ENCODE measurements around the gene TFPI. TPM values are rescaled to one million over a fixed set of nuclear protein-coding genes. Genes with fewer than 3 reads are reported as not detected.

TFPI gene
- total RNA-seq, 1 experiment from 2014 or later, result 29.1 TPM

DNA sequence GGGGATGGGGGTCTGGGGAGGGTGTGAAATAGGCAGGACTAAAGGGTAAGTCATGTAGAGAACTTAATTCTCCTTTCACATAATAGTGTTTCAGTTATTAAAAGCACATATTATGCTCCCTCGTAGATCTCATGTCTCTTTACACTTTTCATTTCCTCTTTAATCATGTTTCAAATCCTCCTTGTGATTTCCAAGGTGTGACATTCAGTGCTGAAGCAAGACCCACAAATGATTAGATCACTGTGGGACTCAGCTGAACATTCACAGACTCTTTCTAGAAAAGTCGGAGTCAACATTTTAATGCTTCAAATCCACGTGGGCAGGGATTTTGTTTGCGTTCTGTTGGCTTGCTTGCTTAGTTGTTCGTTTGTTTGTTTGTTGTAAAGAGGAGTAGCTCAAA lies 71.4 kb downstream of the TFPI start:
- no TSS peak for BruUV-seq (replicated peaks)
- ATAC-seq (no peak), DNase-seq (ENCODE audit: low read depth, low spot score) (no peak)
- Histone ChIP-seq H3K4me2 (ENCODE audit: low read length) (no peak overlapping the region), H3K9me2 (ENCODE audit: insufficient read depth) (no peaks in the 10 kb centered on the region), H3K27ac (ENCODE audit: low read depth, low read length) (no peak overlapping the region), H3K36me3 (ENCODE audit: control insufficient read depth in 1 of 2, insufficient read depth in 2 of 2, low read length in 2 of 2) (no peaks in the 10 kb centered on the region), H3K9ac (ENCODE audit: low read length) (no peak overlapping the region), H3K9me3 (ENCODE audit: control insufficient read depth in 1 of 2, insufficient read depth in 1 of 2, low read depth in 1 of 2, low read length in 2 of 2) (no peaks in the 10 kb centered on the region), H3K4me1 (ENCODE audit: control insufficient read depth in 1 of 2, insufficient read depth in 2 of 2, low read length in 2 of 2) (no peaks in the 10 kb centered on the region), H3K79me2 (ENCODE audit: insufficient read depth, low read length) (no peaks in the 10 kb centered on the region), H4K20me1 (ENCODE audit: insufficient read depth) (no peaks in the 10 kb centered on the region), H3K27me3 (ENCODE audit: insufficient read depth, low read length) (no peaks in the 10 kb centered on the region), H2AFZ (ENCODE audit: low read depth, low read length, poor library complexity, severe bottlenecking) (no peak overlapping the region), H3K4me3 (replicated peaks in 1 of 2; ENCODE audit: low read depth in 1 of 2, low read length in 2 of 2) (no peak overlapping the region)
- no peak for TF ChIP-seq SRF (IDR thresholded peaks at IDR 0.05; ENCODE audit: low read depth)
- TF ChIP-seq CEBPB (IDR thresholded peaks at IDR 0.05; ENCODE audit: low read depth), result no peak
- no peak for TF ChIP-seq JUND (IDR thresholded peaks at IDR 0.05)
- no peak for TF ChIP-seq EGR1 (IDR thresholded peaks at IDR 0.05; ENCODE audit: low read depth)
- no peak for TF ChIP-seq SIN3A (IDR thresholded peaks at IDR 0.05; ENCODE audit: low read depth)
- TF ChIP-seq, protein P1, sequence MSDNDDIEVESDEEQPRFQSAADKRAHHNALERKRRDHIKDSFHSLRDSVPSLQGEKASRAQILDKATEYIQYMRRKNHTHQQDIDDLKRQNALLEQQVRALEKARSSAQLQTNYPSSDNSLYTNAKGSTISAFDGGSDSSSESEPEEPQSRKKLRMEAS (IDR thresholded peaks at IDR 0.05), result no peak
- TF ChIP-seq EZH2 (IDR thresholded peaks at IDR 0.05), result no peak
- TF ChIP-seq, protein P2, sequence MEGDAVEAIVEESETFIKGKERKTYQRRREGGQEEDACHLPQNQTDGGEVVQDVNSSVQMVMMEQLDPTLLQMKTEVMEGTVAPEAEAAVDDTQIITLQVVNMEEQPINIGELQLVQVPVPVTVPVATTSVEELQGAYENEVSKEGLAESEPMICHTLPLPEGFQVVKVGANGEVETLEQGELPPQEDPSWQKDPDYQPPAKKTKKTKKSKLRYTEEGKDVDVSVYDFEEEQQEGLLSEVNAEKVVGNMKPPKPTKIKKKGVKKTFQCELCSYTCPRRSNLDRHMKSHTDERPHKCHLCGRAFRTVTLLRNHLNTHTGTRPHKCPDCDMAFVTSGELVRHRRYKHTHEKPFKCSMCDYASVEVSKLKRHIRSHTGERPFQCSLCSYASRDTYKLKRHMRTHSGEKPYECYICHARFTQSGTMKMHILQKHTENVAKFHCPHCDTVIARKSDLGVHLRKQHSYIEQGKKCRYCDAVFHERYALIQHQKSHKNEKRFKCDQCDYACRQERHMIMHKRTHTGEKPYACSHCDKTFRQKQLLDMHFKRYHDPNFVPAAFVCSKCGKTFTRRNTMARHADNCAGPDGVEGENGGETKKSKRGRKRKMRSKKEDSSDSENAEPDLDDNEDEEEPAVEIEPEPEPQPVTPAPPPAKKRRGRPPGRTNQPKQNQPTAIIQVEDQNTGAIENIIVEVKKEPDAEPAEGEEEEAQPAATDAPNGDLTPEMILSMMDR (IDR thresholded peaks at IDR 0.05 in 2 of 3, conservative IDR thresholded peaks at IDR 0.05 in 1 of 3; ENCODE audit: borderline replicate concordance in 1 of 3, insufficient read depth in 1 of 3, low read depth in 2 of 3, low read length in 2 of 3), result no peak
- TF ChIP-seq, protein P3, sequence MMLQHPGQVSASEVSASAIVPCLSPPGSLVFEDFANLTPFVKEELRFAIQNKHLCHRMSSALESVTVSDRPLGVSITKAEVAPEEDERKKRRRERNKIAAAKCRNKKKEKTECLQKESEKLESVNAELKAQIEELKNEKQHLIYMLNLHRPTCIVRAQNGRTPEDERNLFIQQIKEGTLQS (IDR thresholded peaks at IDR 0.05), result no peak
- ChIA-PET RAD21 (ENCODE audit: low non-redundant PET in 1 of 2, low total read pairs in 2 of 2, uncharacterized antibody in 2 of 2, unreplicated experiment in 2 of 2) (no interaction called here), CTCF (interaction anchor here (1.0 kb wide), 1 partner anchor 98 kb away, joined by 3 read pairs; no protein-coding TSS in a partner anchor), POLR2A (no interaction called here)
- intact Hi-C loops (cut with micrococcal nuclease), result no loop called here

DNA sequence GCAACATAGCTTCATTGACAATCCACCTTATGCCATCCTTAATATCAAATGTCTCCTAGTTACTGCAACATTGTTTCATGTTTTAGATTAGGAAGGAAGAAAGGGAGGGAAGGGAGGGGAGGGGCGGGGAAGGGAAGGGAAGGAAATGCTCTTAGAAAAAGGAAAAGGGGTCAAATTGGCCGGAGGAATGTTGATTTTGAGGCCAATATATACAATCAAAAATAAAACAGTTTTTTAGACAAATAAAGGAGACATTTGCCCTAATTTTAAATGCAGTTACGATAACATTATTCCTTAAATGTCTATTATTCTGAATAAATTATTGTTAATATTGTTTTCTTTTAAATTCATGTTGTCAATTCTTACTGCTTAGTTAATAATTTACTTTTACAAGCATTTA lies 72.7 kb downstream of the TFPI start:
- Histone ChIP-seq H3K4me2 (ENCODE audit: low read length) (no peak overlapping the region), H3K9ac (ENCODE audit: low read length) (no peak overlapping the region), H3K36me3 (ENCODE audit: control insufficient read depth in 1 of 2, insufficient read depth in 2 of 2, low read length in 2 of 2) (no peaks in the 10 kb centered on the region), H3K27ac (ENCODE audit: low read depth, low read length) (no peak overlapping the region), H3K4me1 (ENCODE audit: control insufficient read depth in 1 of 2, insufficient read depth in 2 of 2, low read length in 2 of 2) (no peaks in the 10 kb centered on the region), H3K4me3 (replicated peaks in 1 of 2; ENCODE audit: low read depth in 1 of 2, low read length in 2 of 2) (no peak overlapping the region), H2AFZ (ENCODE audit: low read depth, low read length, poor library complexity, severe bottlenecking) (no peak overlapping the region), H3K9me3 (ENCODE audit: control insufficient read depth in 1 of 2, insufficient read depth in 1 of 2, low read depth in 1 of 2, low read length in 2 of 2) (no peaks in the 10 kb centered on the region), H3K9me2 (ENCODE audit: insufficient read depth) (no peaks in the 10 kb centered on the region), H4K20me1 (ENCODE audit: insufficient read depth) (no peaks in the 10 kb centered on the region), H3K79me2 (ENCODE audit: insufficient read depth, low read length) (no peaks in the 10 kb centered on the region), H3K27me3 (ENCODE audit: insufficient read depth, low read length) (no peaks in the 10 kb centered on the region)
- DNase-seq (ENCODE audit: low read depth, low spot score) (no peak), ATAC-seq (no peak)
- intact Hi-C loops (cut with micrococcal nuclease), result no loop called here
- ChIA-PET CTCF (no interaction called here), POLR2A (no interaction called here), RAD21 (ENCODE audit: low non-redundant PET in 1 of 2, low total read pairs in 2 of 2, uncharacterized antibody in 2 of 2, unreplicated experiment in 2 of 2) (no interaction called here)
- no TSS peak for BruUV-seq (replicated peaks)
- TF ChIP-seq RAD21 (IDR thresholded peaks at IDR 0.05; ENCODE audit: low read depth) (no peak), SP1 (IDR thresholded peaks at IDR 0.05; ENCODE audit: low read depth) (no peak)

Data from HCT116 (cell line).